Measurements from ENCODE around the gene UBR4.

Gene UBR4

DNA sequence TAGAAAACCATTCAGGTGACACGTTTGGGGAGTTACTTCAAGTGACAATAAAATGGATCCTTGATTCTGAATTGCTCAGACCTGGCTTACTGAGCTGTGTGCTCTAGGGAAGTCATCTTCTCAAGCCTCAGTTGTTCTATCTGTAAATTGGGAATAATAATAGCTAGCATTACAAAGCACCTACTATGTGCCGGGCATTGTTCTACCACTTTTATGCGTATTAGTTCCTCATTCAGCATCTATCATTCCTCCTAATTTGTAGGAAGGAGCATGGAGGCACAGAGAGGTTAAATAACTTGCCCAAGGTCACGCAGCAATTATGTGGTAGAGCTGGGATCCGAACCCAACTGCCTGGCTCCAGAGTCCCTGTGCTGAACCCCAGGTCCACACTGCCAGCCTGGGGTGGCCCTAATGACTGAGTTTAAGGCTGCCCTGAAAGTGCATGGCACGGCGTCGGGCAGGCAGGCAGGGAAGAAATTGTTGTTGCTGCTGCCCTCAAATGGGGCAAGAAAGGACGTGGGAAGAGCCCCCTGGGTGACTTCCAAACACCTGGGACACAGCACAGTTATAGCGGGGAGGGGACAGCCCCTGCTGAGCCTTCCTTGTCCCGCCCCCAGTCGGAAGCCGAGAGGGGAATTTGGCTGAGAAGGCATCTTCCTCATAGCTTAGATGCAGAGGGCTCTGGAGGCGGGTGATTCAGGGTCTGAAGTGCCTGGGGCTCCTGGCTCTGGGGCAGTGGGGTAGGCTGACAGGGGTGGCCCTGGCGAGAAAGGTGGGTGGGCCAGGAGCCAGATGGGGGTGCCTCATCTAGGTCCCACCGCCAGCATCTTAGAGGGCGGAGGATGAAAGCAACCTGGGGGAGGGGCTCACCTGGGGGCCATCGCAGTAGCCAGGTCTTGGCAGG lies 167.1 kb downstream of the UBR4 start:
- Histone ChIP-seq H3K9ac (ENCODE audit: low read length) (no peak overlapping the region), H3K9me3 (ENCODE audit: low read length) (no peaks in the 10 kb centered on the region), H3K4me3 (ENCODE audit: low read depth in 1 of 2, low read length in 2 of 2) (no peak overlapping the region), H3K36me3 (ENCODE audit: insufficient read depth, low read length) (no peaks in the 10 kb centered on the region), H3K27me3 (ENCODE audit: control insufficient read depth in 1 of 2, insufficient read depth in 2 of 2, low read length in 2 of 2) (peaks cover 0 to 27% of the 10 kb centered on the region in 2 donors), H3K4me1 (ENCODE audit: insufficient read depth, low read length) (no peaks in the 10 kb centered on the region), H3K27ac (ENCODE audit: low read depth, low read length) (no peak overlapping the region)

DNA sequence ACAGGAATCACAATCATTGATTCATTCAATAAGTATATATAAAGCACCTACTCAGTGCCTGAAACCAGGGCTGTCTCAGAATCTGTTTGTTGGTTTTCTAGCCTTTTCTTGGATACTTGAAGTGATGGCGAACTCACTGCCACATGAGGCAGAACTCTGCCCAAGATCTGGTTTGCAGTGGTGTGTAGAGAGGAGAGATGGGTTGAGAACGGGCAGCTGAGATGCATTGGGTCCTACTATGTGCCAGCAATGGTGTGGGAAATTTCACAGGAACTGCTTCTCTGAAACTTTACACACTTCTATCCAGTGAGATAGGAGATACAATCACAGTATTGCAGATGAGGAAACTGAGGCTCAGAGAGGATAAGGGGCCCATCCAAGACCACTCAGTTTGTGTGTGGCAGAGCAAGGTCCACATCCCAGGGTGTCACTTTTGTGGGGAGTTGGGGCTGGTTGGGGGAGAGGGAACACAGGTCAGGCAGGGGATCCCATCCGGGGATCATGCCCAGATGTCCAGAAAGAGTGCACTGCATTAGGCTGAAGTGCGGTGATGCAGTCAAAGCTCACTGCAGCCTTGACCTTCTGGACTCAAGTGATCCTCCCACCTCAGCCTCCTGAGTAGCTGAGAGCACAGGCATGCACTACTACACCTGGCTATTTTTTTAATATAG lies 169.9 kb downstream of the UBR4 start:
- H3K27me3 ChIP-seq (ENCODE audit: control insufficient read depth in 1 of 2, insufficient read depth in 2 of 2, low read length in 2 of 2), result peaks cover 0 to 26% of the 10 kb centered on the region in 2 donors
- no peak overlapping the region for H3K27ac ChIP-seq (ENCODE audit: low read depth, low read length)
- H3K9me3 ChIP-seq (ENCODE audit: low read length), result no peaks in the 10 kb centered on the region
- H3K4me3 ChIP-seq (ENCODE audit: low read depth in 1 of 2, low read length in 2 of 2), result no peak overlapping the region
- H3K4me1 ChIP-seq (ENCODE audit: insufficient read depth, low read length), result no peaks in the 10 kb centered on the region
- H3K9ac ChIP-seq (ENCODE audit: low read length), result no peak overlapping the region
- no peaks in the 10 kb centered on the region for H3K36me3 ChIP-seq (ENCODE audit: insufficient read depth, low read length)

DNA sequence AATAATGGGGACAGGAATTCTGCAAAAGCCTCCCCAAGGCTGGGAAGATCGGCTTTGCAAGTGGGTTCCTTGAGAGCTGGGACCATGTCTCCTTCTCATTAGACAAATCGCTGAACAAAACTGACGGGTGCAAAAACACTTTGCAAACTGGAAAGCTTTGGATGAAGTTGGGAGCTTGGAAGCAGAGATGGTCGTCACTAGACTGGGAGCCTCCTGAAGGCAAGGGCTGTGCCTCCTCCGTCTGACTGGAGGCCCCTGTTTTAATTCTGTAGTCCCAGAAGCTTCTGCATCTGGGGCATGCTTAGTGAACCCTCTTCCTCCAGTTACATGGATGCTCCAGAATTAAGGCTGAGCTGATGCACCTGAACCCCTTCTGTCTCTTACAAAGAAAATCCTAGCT lies 171.3 kb downstream of the UBR4 start:
- Histone ChIP-seq H3K9ac (ENCODE audit: low read length) (no peak overlapping the region), H3K9me3 (ENCODE audit: low read length) (no peaks in the 10 kb centered on the region), H3K27ac (ENCODE audit: low read depth, low read length) (no peak overlapping the region), H3K4me3 (ENCODE audit: low read depth in 1 of 2, low read length in 2 of 2) (no peak overlapping the region), H3K36me3 (ENCODE audit: insufficient read depth, low read length) (no peaks in the 10 kb centered on the region), H3K4me1 (ENCODE audit: insufficient read depth, low read length) (no peaks in the 10 kb centered on the region), H3K27me3 (ENCODE audit: control insufficient read depth in 1 of 2, insufficient read depth in 2 of 2, low read length in 2 of 2) (peaks cover 0 to 14% of the 10 kb centered on the region in 2 donors)

DNA sequence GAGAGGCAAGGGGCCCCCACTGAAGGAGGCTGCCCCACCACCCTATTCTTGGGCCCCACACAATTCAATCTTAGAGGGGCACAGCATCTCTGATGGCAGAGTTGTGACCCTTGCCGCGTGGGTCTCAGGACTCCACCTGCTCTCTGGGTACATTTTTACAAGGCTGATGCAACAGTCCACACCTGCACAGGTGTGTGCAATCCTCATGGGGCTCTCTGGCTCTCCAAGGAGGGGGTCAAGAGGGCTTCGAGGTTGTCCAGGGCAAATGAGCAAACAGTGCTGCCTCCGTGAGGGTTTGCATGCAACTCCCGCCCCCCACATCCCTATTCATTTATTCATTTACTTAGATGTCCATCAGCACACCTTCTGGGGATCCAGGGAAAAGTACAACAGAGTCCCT lies 172.0 kb downstream of the UBR4 start:
- H3K9me3 ChIP-seq (ENCODE audit: low read length), result no peaks in the 10 kb centered on the region
- H3K27ac ChIP-seq (ENCODE audit: low read depth, low read length), result no peak overlapping the region
- peaks cover 0 to 9% of the 10 kb centered on the region in 2 donors for H3K27me3 ChIP-seq (ENCODE audit: control insufficient read depth in 1 of 2, insufficient read depth in 2 of 2, low read length in 2 of 2)

DNA sequence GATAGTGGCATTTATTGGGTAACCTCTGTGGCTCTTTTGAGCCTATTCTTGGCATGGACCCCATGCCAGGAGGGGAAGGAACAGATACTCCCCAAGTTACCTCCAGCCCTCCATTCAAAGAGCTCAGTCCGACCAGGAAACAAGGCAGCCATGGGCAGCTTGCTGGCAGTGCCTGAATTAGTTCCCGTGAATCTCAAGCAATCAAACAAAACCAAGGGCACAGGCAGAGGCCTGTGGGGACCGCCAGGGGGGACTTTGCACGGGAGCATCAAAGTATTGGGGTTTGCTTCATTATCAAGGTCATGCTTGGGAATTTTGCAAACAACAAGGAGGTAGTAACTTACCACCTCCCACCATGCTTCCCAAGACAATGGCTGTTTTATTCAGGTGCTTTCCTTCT lies 172.4 kb downstream of the UBR4 start:
- no peaks in the 10 kb centered on the region for H3K9me3 ChIP-seq (ENCODE audit: low read length)
- no peak overlapping the region for H3K9ac ChIP-seq (ENCODE audit: low read length)
- H3K4me1 ChIP-seq (ENCODE audit: insufficient read depth, low read length), result no peaks in the 10 kb centered on the region
- peaks cover 0 to 5% of the 10 kb centered on the region in 2 donors for H3K27me3 ChIP-seq (ENCODE audit: control insufficient read depth in 1 of 2, insufficient read depth in 2 of 2, low read length in 2 of 2)
- no peak overlapping the region for H3K27ac ChIP-seq (ENCODE audit: low read depth, low read length)
- no peaks in the 10 kb centered on the region for H3K36me3 ChIP-seq (ENCODE audit: insufficient read depth, low read length)
- no peak overlapping the region for H3K4me3 ChIP-seq (ENCODE audit: low read depth in 1 of 2, low read length in 2 of 2)

More for the DNA sequence above, 172.0 kb downstream of the UBR4 start:
- H3K9ac ChIP-seq (ENCODE audit: low read length), result no peak overlapping the region
- no peak overlapping the region for H3K4me3 ChIP-seq (ENCODE audit: low read depth in 1 of 2, low read length in 2 of 2)
- H3K36me3 ChIP-seq (ENCODE audit: insufficient read depth, low read length), result no peaks in the 10 kb centered on the region
- H3K4me1 ChIP-seq (ENCODE audit: insufficient read depth, low read length), result no peaks in the 10 kb centered on the region

DNA sequence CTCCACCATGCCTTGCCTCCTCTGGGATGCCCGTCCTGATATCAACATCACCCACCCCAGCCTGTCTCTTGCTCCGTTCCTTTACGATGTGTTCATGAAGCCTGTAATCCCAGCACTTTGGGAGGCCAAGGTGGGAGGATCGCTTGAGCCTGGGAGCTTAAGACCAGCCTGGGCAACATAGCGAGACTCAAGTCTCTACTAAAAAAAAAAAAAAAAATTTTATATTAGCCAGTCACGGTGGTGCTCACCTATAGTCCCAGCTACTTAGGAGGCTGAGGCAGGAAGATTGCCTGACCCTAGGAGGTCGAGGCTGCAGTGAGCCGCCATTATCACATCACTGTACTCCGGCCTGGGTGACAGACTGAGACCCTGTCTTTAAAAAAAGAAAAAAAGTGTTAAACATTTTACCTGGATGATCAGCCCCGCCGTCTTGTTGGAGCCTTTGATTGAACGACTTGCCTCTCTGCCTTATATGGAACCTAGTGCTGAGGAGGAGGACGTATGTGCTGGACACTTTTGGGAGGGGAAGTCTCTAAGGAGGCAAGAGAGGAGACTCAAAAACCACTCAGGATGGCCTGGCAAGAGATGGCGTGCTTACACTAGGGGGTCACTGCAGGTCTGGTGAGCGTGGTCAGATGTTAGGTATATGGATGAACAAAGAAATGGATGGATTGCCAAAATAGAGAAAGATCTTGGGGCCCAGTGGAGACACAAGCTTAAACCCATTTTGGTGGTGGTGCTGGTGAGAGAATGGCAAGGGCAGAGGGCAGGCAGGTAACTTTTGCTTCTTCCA lies 173.1 kb downstream of the UBR4 start:
- H3K9me3 ChIP-seq (ENCODE audit: low read length), result no peaks in the 10 kb centered on the region
- no peaks in the 10 kb centered on the region for H3K36me3 ChIP-seq (ENCODE audit: insufficient read depth, low read length)
- H3K27ac ChIP-seq (ENCODE audit: low read depth, low read length), result no peak overlapping the region
- no peak overlapping the region for H3K9ac ChIP-seq (ENCODE audit: low read length)
- no peaks in the 10 kb centered on the region for H3K4me1 ChIP-seq (ENCODE audit: insufficient read depth, low read length)
- H3K27me3 ChIP-seq (ENCODE audit: control insufficient read depth in 1 of 2, insufficient read depth in 2 of 2, low read length in 2 of 2), result peaks cover 0 to 5% of the 10 kb centered on the region in 2 donors
- H3K4me3 ChIP-seq (ENCODE audit: low read depth in 1 of 2, low read length in 2 of 2), result no peak overlapping the region

DNA sequence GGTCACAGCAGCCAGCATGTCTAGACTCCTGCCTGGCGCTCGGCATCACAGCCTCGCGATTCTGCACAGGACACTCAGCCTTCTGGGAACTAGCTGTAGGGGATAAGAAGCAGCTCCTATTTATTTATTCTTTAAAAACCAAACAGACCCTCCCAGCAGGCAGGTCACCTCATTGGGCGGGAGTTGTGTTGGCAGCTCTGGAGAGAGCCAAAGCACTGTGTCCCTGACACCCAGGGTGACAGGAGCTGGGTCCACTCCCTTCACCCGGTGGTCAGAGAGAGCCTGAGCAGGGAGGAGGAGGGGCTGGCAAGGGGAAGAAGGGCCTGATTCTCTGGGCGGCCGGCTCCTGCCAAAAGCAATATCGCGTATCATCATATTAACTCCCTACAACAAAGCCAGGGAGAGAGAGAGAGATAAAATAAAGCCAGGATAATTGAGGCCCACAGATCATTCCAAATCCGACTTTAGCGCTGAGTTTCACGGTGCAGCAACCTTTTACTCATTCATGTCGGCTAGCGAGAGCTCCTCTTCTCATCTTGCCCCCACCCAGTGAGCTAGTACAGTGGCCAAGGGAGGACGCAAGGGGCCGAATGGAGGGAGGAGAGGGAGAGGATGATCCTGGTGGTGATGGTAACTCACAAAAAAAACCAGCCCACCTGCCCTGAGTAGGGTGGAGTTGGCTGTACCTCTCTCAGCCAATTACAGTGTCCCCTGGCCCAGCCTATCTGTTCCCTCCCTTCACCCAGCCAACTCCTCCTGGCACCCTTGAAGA lies 173.8 kb downstream of the UBR4 start:
- Histone ChIP-seq H3K9ac (ENCODE audit: low read length) (no peak overlapping the region), H3K9me3 (ENCODE audit: low read length) (no peaks in the 10 kb centered on the region), H3K27me3 (ENCODE audit: control insufficient read depth in 1 of 2, insufficient read depth in 2 of 2, low read length in 2 of 2) (peaks cover 0 to 5% of the 10 kb centered on the region in 2 donors), H3K36me3 (ENCODE audit: insufficient read depth, low read length) (no peaks in the 10 kb centered on the region), H3K4me1 (ENCODE audit: insufficient read depth, low read length) (no peaks in the 10 kb centered on the region), H3K27ac (ENCODE audit: low read depth, low read length) (no peak overlapping the region), H3K4me3 (ENCODE audit: low read depth in 1 of 2, low read length in 2 of 2) (no peak overlapping the region)

DNA sequence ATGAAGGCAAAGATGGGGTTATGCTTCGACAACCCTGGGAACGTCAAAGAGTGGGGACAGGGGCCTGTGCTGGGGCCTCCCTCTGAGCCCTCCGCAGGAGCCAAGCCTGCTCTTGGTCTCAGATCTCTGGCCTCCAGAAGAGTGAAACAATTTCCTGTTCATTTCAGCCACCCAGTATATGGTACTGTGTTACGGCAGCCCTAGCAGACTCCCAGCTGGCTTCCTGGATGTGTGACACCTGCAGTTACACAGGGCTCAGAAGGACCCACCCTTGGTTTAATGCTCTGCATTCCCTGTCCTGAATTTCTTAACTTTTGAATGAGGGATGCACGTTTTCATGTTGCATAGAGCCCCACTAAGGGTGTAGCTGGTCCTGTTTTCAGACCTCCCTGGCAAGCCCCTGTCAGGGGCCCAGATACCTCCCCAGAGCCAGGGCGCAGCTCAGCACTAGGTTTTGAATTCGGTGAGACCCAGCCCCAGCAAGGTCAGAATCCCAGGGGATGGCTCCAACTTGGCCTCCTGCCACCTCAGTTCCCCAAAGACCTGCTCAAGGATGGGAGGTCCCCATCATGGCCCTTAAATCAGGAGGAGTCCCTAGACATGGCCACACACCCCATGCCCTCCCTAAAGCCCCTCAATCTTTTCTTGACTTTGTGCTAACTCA lies 174.6 kb downstream of the UBR4 start:
- H3K36me3 ChIP-seq (ENCODE audit: insufficient read depth, low read length), result no peaks in the 10 kb centered on the region
- H3K27ac ChIP-seq (ENCODE audit: low read depth, low read length), result no peak overlapping the region
- no peaks in the 10 kb centered on the region for H3K9me3 ChIP-seq (ENCODE audit: low read length)
- H3K27me3 ChIP-seq (ENCODE audit: control insufficient read depth in 1 of 2, insufficient read depth in 2 of 2, low read length in 2 of 2), result peaks cover 0 to 5% of the 10 kb centered on the region in 2 donors
- no peaks in the 10 kb centered on the region for H3K4me1 ChIP-seq (ENCODE audit: insufficient read depth, low read length)
- H3K4me3 ChIP-seq (ENCODE audit: low read depth in 1 of 2, low read length in 2 of 2), result no peak overlapping the region
- H3K9ac ChIP-seq (ENCODE audit: low read length), result no peak overlapping the region

DNA sequence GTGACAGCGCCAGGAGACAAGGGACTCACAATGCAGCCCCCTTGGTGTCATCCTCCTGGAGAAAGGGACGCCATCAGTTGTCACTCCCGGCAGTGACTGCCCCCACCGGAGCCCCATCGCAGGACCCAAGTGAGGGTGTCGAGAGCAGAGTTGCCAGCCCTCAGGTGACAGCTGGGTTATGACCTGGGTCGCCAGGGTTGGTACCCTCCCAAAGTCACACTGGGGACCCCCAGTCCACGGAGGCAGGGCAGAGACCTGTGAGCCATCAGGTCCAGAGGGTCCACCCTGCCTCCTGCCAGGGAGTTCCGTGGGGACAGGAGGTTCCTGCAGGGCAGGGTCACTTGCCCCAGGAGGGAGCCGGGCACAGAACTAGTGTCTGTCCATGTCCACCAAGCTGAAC lies 175.3 kb downstream of the UBR4 start:
- no peaks in the 10 kb centered on the region for H3K4me1 ChIP-seq (ENCODE audit: insufficient read depth, low read length)
- no peak overlapping the region for H3K9ac ChIP-seq (ENCODE audit: low read length)
- no peaks in the 10 kb centered on the region for H3K36me3 ChIP-seq (ENCODE audit: insufficient read depth, low read length)
- H3K27me3 ChIP-seq (ENCODE audit: control insufficient read depth in 1 of 2, insufficient read depth in 2 of 2, low read length in 2 of 2), result peaks cover 0 to 5% of the 10 kb centered on the region in 2 donors
- H3K4me3 ChIP-seq (ENCODE audit: low read depth in 1 of 2, low read length in 2 of 2), result no peak overlapping the region
- no peaks in the 10 kb centered on the region for H3K9me3 ChIP-seq (ENCODE audit: low read length)
- H3K27ac ChIP-seq (ENCODE audit: low read depth, low read length), result no peak overlapping the region

DNA sequence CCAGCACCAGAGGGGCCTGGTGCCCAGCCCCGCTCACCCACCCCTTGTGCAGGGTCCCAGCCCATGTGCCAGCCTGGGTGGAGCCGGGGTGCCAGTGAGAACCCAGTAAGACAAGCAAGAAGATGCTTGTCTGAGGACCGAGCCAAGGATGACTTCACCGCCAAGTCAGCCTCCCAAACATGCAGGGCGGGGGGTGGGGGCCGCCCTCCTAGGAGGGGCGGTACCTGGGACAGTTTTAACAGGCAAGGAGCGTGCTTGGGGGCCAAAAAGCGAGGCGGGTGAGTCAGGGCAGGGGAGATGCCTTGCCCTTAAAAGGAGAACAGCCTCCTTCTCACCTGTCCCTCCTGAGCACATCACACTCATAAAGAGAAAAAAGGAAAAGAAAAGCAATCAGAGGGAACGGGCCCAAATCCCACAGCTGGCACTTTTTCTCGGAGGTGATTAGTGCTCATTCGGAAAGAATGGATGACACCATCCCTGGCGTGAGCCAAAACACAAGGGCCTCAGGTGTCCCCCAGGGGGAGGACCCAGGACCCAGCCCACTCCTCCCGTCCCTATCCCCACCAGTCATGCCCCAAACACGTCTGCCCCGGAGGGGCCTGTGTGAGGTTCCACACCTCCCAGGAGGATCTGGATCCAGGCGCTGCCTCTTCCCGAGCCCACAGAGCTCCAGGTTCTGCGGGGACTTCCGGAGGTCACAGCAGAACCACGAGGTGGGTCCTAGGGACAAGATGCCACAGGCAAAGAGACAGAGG lies 176.0 kb downstream of the UBR4 start:
- H3K4me1 ChIP-seq (ENCODE audit: insufficient read depth, low read length), result no peaks in the 10 kb centered on the region
- H3K4me3 ChIP-seq (ENCODE audit: low read depth in 1 of 2, low read length in 2 of 2), result no peak overlapping the region
- H3K9ac ChIP-seq (ENCODE audit: low read length), result no peak overlapping the region
- no peak overlapping the region for H3K27ac ChIP-seq (ENCODE audit: low read depth, low read length)
- H3K9me3 ChIP-seq (ENCODE audit: low read length), result no peaks in the 10 kb centered on the region
- no peaks in the 10 kb centered on the region for H3K36me3 ChIP-seq (ENCODE audit: insufficient read depth, low read length)
- peaks cover 0 to 5% of the 10 kb centered on the region in 2 donors for H3K27me3 ChIP-seq (ENCODE audit: control insufficient read depth in 1 of 2, insufficient read depth in 2 of 2, low read length in 2 of 2)

All from muscle layer of colon (tissue), 2 donors.